ENCODE data around the gene LRRC36. TPM values are rescaled to one million over a fixed set of nuclear protein-coding genes. Genes with fewer than 3 reads are reported as not detected.

The LRRC36 gene
- total RNA-seq, 1 donor from 2014 or later = 24.1 TPM

GRCh38 chr16:67384778-67385510, 58.3 kb downstream of the LRRC36 start:
- H3K36me3 Mint-ChIP-seq (ENCODE audit: low read depth, unreplicated experiment) = peaks cover 22% of the 10 kb centered on the region

GRCh38 chr16:67386861-67387455, 60.3 kb downstream of the LRRC36 start:
- Mint-ChIP-seq H3K27ac (ENCODE audit: unreplicated experiment) (no peak overlapping the region), H3K36me3 (ENCODE audit: low read depth, unreplicated experiment) (peaks cover 27% of the 10 kb centered on the region), H3K4me3 (ENCODE audit: unreplicated experiment) (no peak overlapping the region), H3K27me3 (ENCODE audit: unreplicated experiment) (peaks cover 14% of the 10 kb centered on the region), H3K4me1 (ENCODE audit: unreplicated experiment) (peaks cover 3% of the 10 kb centered on the region), H3K9me3 (ENCODE audit: unreplicated experiment) (no peaks in the 10 kb centered on the region)
- no peak for DNase-seq (ENCODE audit: low spot score)
- TF ChIP-seq CTCF (IDR thresholded peaks at IDR 0.05; ENCODE audit: unreplicated experiment) = no peak

More at GRCh38 chr16:67384778-67385510, 58.3 kb downstream of the LRRC36 start:
- Mint-ChIP-seq H3K27ac (ENCODE audit: unreplicated experiment) (no peak overlapping the region), H3K4me3 (ENCODE audit: unreplicated experiment) (peak overlapping the region; percentile 17), H3K4me1 (ENCODE audit: unreplicated experiment) (no peaks in the 10 kb centered on the region), H3K27me3 (ENCODE audit: unreplicated experiment) (peaks cover 8% of the 10 kb centered on the region), H3K9me3 (ENCODE audit: unreplicated experiment) (no peaks in the 10 kb centered on the region)
- no peak for TF ChIP-seq CTCF (IDR thresholded peaks at IDR 0.05; ENCODE audit: unreplicated experiment)
- no peak for DNase-seq (ENCODE audit: low spot score)

GRCh38 chr16:67387479-67388079, 61.0 kb downstream of the LRRC36 start:
- no peak overlapping the region for H3K27ac Mint-ChIP-seq (ENCODE audit: unreplicated experiment)
- no peak for TF ChIP-seq CTCF (IDR thresholded peaks at IDR 0.05; ENCODE audit: unreplicated experiment)
- peaks cover 20% of the 10 kb centered on the region for H3K27me3 Mint-ChIP-seq (ENCODE audit: unreplicated experiment)
- H3K4me3 Mint-ChIP-seq (ENCODE audit: unreplicated experiment) = no peak overlapping the region
- H3K4me1 Mint-ChIP-seq (ENCODE audit: unreplicated experiment) = peaks cover 3% of the 10 kb centered on the region
- H3K9me3 Mint-ChIP-seq (ENCODE audit: unreplicated experiment) = no peaks in the 10 kb centered on the region
- no peak for DNase-seq (ENCODE audit: low spot score)
- peaks cover 27% of the 10 kb centered on the region for H3K36me3 Mint-ChIP-seq (ENCODE audit: low read depth, unreplicated experiment)

- Mint-ChIP-seq H3K4me3 (ENCODE audit: unreplicated experiment) (no peak overlapping the region), H3K27ac (ENCODE audit: unreplicated experiment) (no peak overlapping the region), H3K9me3 (ENCODE audit: unreplicated experiment) (no peaks in the 10 kb centered on the region), H3K27me3 (ENCODE audit: unreplicated experiment) (peaks cover 22% of the 10 kb centered on the region), H3K4me1 (ENCODE audit: unreplicated experiment) (peaks cover 3% of the 10 kb centered on the region), H3K36me3 (ENCODE audit: low read depth, unreplicated experiment) (peaks cover 27% of the 10 kb centered on the region)
- TF ChIP-seq CTCF (IDR thresholded peaks at IDR 0.05; ENCODE audit: unreplicated experiment) = no peak
- no peak for DNase-seq (ENCODE audit: low spot score)
Measured at GRCh38 chr16:67388191-67388590, 61.6 kb downstream of the LRRC36 start.

- no peak for TF ChIP-seq CTCF (IDR thresholded peaks at IDR 0.05; ENCODE audit: unreplicated experiment)
- Mint-ChIP-seq H3K36me3 (ENCODE audit: low read depth, unreplicated experiment) (peaks cover 27% of the 10 kb centered on the region), H3K9me3 (ENCODE audit: unreplicated experiment) (no peaks in the 10 kb centered on the region), H3K4me1 (ENCODE audit: unreplicated experiment) (peaks cover 3% of the 10 kb centered on the region), H3K4me3 (ENCODE audit: unreplicated experiment) (no peak overlapping the region), H3K27me3 (ENCODE audit: unreplicated experiment) (peaks cover 22% of the 10 kb centered on the region), H3K27ac (ENCODE audit: unreplicated experiment) (no peak overlapping the region)
- no peak for DNase-seq (ENCODE audit: low spot score)
Measured at GRCh38 chr16:67388591-67388990, 62.0 kb downstream of the LRRC36 start.
